HepG2 (cell line): ENCODE measurements around the gene TMEM86B. TPM values are rescaled to one million over a fixed set of nuclear protein-coding genes. Genes with fewer than 3 reads are reported as not detected.

Source experiments
- ATAC-seq: fragments of 200-7000 bp; cut with Tn5 transposase; 3 replicates; pipeline ENCODE4 v1.9.1; 2020; ENCODE audit warnings: mild to moderate bottlenecking, moderate library complexity
- BruUV-seq: library from RNA; stranded (reverse); fragments of 400-500 nt; replicated peaks from 2 replicates; lab custom pipeline; 2021; lab: Mats Ljungman, UMichigan
- CTCF ChIA-PET: fragments of 300-600 bp; formaldehyde crosslinking; extraction: SDS; loops from one replicate; lab custom pipeline; 2021; ENCODE audit warnings: low total read pairs, inconsistent platforms, low intra/inter-chr PET ratio; lab: Yijun Ruan, JAX
- POLR2A ChIA-PET: fragments of 350-600 bp; sonication (Branson Sonifier 250); formaldehyde crosslinking; loops from one replicate; lab custom pipeline; 2020; ENCODE audit warnings: antibody characterized with exemption, inconsistent platforms; lab: Yijun Ruan, JAX
- DNase-seq: peaks from one replicate; pipeline ENCODE4 v3.0.0-alpha.2; 2015; ENCODE audit warnings: low spot score
- FAIRE-seq: peaks from 3 replicates; lab custom pipeline; 2011; peaks lifted over from hg19 to GRCh38; lab: Jason Lieb, UNC
- H2AFZ ChIP-seq: one replicate; pipeline ENCODE4 v1.6.1; 2011; ENCODE audit warnings: low read length, inconsistent platforms
- H3K27ac ChIP-seq: fragments of 300-600 bp; 3 replicates; pipeline ENCODE4 v1.8.0; 2011; ENCODE audit warnings: mixed run types, mild to moderate bottlenecking, mixed read lengths, low read length, inconsistent platforms; ENCODE audit not compliant: insufficient read depth; ENCODE audit errors: extremely low read length
- H3K27me3 ChIP-seq, 2 experiments: fragments of 200-600 bp in 1 of 2; 2 replicates in 1 of 2; 3 replicates in 1 of 2; pipeline versions ENCODE4 v1.6.0 to v1.8.0; 2011; ENCODE audit warnings: low read length in 2 of 2, mild to moderate bottlenecking in 2 of 2, moderate library complexity in 2 of 2, inconsistent platforms in 1 of 2; ENCODE audit not compliant: insufficient read depth in 2 of 2, control insufficient read depth in 1 of 2
- H3K36me3 ChIP-seq, 2 experiments: fragments of 200-600 bp in 1 of 2; replicated peaks in 1 of 2; 2 replicates in 1 of 2; 3 replicates in 1 of 2; pipeline versions ENCODE4 v1.5.1 to v1.8.0; 2011; ENCODE audit warnings: low read length in 2 of 2, inconsistent platforms in 1 of 2; ENCODE audit not compliant: insufficient read depth in 2 of 2, control insufficient read depth in 1 of 2
- H3K4me1 ChIP-seq: 2 replicates; pipeline ENCODE4 v1.5.1; 2012; ENCODE audit warnings: low read length, inconsistent platforms; ENCODE audit not compliant: insufficient read depth
- H3K4me2 ChIP-seq: 2 replicates; pipeline ENCODE4 v1.6.0; 2011; ENCODE audit warnings: low read depth, low read length, inconsistent platforms
- H3K4me3 ChIP-seq, 3 experiments: fragments of 200-600 bp in 1 of 3; sonication (generic), shearing (Covaris generic) in 1 of 3; replicated peaks in 1 of 3; 2 replicates each; pipeline ENCODE4 v1.5.1; 2011 to 2016; ENCODE audit warnings: low read length in 3 of 3, inconsistent platforms in 2 of 3, low read depth in 2 of 3, mild to moderate bottlenecking in 2 of 3, control low read depth in 1 of 3, mixed read lengths in 1 of 3; ENCODE audit not compliant: insufficient read depth in 1 of 3
- H3K79me2 ChIP-seq: one replicate; pipeline ENCODE4 v1.6.1; 2011; ENCODE audit warnings: low read length, inconsistent platforms; ENCODE audit not compliant: insufficient read depth
- H3K9ac ChIP-seq: 2 replicates; pipeline ENCODE4 v1.6.0; 2011; ENCODE audit warnings: mild to moderate bottlenecking, low read depth, low read length, inconsistent platforms; ENCODE audit not compliant: insufficient read depth
- H3K9me3 ChIP-seq: 2 replicates; pipeline ENCODE4 v1.5.1; 2012; ENCODE audit warnings: mild to moderate bottlenecking, low read length
- H4K20me1 ChIP-seq: 2 replicates; pipeline ENCODE4 v1.6.0; 2011; ENCODE audit warnings: inconsistent platforms, mild to moderate bottlenecking, low read length, moderate library complexity; ENCODE audit not compliant: insufficient read depth
- ARNT2 ChIP-seq: sonication (generic); formaldehyde crosslinking; IDR thresholded peaks from 2 replicates; pipeline ENCODE4 v1.8.0; 2022; ENCODE audit warnings: mild to moderate bottlenecking, low read depth, missing genetic modification reagents, moderate library complexity
- EHMT2 ChIP-seq: fragments of 200-600 bp; sonication (generic); IDR thresholded peaks from 2 replicates; pipeline ENCODE4 v1.7.0; 2017; ENCODE audit warnings: antibody characterized with exemption, low read depth, low read length, borderline replicate concordance
- EP300 ChIP-seq, 3 experiments: sonication (generic) in 1 of 3; formaldehyde crosslinking in 1 of 3; IDR thresholded peaks; 2 replicates each; pipeline versions ENCODE4 v1.5.1 to v1.6.1; 2011 to 2020; ENCODE audit warnings: low read depth in 2 of 3, low read length in 2 of 3, borderline replicate concordance in 1 of 3, improper control_type of control experiment in 1 of 3, mild to moderate bottlenecking in 1 of 3, missing genetic modification reagents in 1 of 3, moderate library complexity in 1 of 3
- FOXP4 ChIP-seq: sonication (generic); formaldehyde crosslinking; IDR thresholded peaks from 2 replicates; pipeline ENCODE4 v1.4.0; 2020; ENCODE audit warnings: missing genetic modification reagents
- KDM6A ChIP-seq: IDR thresholded peaks from 2 replicates; pipeline ENCODE4 v1.6.1; 2016; ENCODE audit warnings: low read depth
- MXD4 ChIP-seq: IDR thresholded peaks from 2 replicates; pipeline ENCODE4 v1.6.1; 2016; ENCODE audit warnings: mild to moderate bottlenecking, missing biosample characterization, missing genetic modification reagents
- NFYC ChIP-seq: IDR thresholded peaks from 2 replicates; pipeline ENCODE4 v1.6.1; 2016; ENCODE audit warnings: missing genetic modification reagents, missing compliant biosample characterization
- REST ChIP-seq, 2 experiments: IDR thresholded peaks; 2 replicates each; pipeline ENCODE4 v1.6.1; 2011 to 2012; ENCODE audit warnings: low read length in 2 of 2, borderline replicate concordance in 1 of 2, low read depth in 1 of 2, mild to moderate bottlenecking in 1 of 2, moderate library complexity in 1 of 2
- RFX5 ChIP-seq: IDR thresholded peaks from 2 replicates; pipeline ENCODE4 v1.6.1; 2011; ENCODE audit warnings: low read depth, low read length, improper control_type of control experiment
- RXRB ChIP-seq: IDR thresholded peaks from 2 replicates; pipeline ENCODE4 v1.6.1; 2016; ENCODE audit warnings: borderline replicate concordance, missing genetic modification reagents, missing compliant biosample characterization
- ZBTB21 ChIP-seq: sonication (generic); formaldehyde crosslinking; IDR thresholded peaks from 2 replicates; pipeline ENCODE4 v1.4.0; 2020; ENCODE audit warnings: missing genetic modification reagents
- ZNF180 ChIP-seq: sonication (generic); formaldehyde crosslinking; IDR thresholded peaks from 2 replicates; pipeline ENCODE4 v1.4.0; 2020; ENCODE audit warnings: low read depth, missing genetic modification reagents, borderline replicate concordance
- ZNF441 ChIP-seq: sonication (generic); formaldehyde crosslinking; IDR thresholded peaks from 2 replicates; pipeline ENCODE4 v1.7.0; 2021; ENCODE audit warnings: missing genetic modification reagents, borderline replicate concordance
- WGBS: methylation state at CpG from one replicate; pipeline ENCODE4 v1.1.6; 2017; ENCODE audit warnings: low lambda C conversion rate; 5-methylcytosine and 5-hydroxymethylcytosine counted together
- in situ Hi-C: cut with HindIII; loops from 2 replicates; pipeline ENCODE4 v1.10.0; 2017; ENCODE audit warnings: low pct_unique_long_range_greater_than_20kb; ENCODE audit not compliant: extremely low pct_ligation_motif_present
- intact Hi-C: fragments of 100-400 bp; cut with micrococcal nuclease; formaldehyde crosslinking; loops from one replicate; pipeline ENCODE4 v1.10.0; 2022; ENCODE audit not compliant: unreplicated experiment
- polyA plus RNA-seq, 8 experiments: library from polyadenylated mRNA; depleted of rRNA in 3 of 8; stranded (reverse) in 7 of 8; unstranded in 1 of 8; fragments of >200 nt; fragmentation: Illumina TruSeq in 4 of 8; extraction: Trizol in 4 of 8; gene quantifications; 2 replicates each; pipeline versions ENCODE4 v1.2.1 to v1.2.3, GENCODE V29; 2011 to 2016; ENCODE audit warnings: low read depth in 4 of 8, missing spikeins in 1 of 8, mixed read lengths in 1 of 8; ENCODE audit not compliant: insufficient read depth in 1 of 8
- total RNA-seq, 5 experiments: library from RNA; depleted of rRNA; stranded (reverse); fragments of >200 nt; fragmentation: Illumina TruSeq; extraction: Trizol; gene quantifications; 2 replicates each; pipeline ENCODE4 v1.2.3, GENCODE V29; 2016; ENCODE audit warnings: low read depth in 1 of 5

The TMEM86B gene
- total and polyA plus RNA-seq, 2 of the 13 experiments (the other 11 are each of a cell fraction or from before 2014, with no cell fraction given): 7.7 to 9.6 TPM

GRCh38 chr19:55220525-55220924, 8.0 kb downstream of the TMEM86B start:
- POLR2A ChIA-PET: interaction anchor here (0.8 to 1.2 kb wide), 2 partner anchors 11 to 187 kb away, joined by 3 read pairs; partner anchors contain the start of genes PTPRH and UBE2S
- no TSS peak for BruUV-seq
- 89% methylated on average over 8 of the region's 9 CpGs for WGBS
- TF ChIP-seq RXRB (CRISPR knock-in tag) (no peak), ZBTB21 (no peak), MXD4 (no peak), ZNF441 (CRISPR knock-in tag) (no peak), KDM6A (CRISPR knock-in tag) (no peak), ZNF180 (CRISPR knock-in tag) (no peak), ARNT2 (no peak), EHMT2 (peak; percentile 40; the same call in 1 of the 2 replicates), FOXP4 (CRISPR knock-in tag) (no peak), REST (IDR thresholded peaks at IDR 0.05; ENCODE audit: borderline replicate concordance in 1 of 2, low read depth in 1 of 2, low read length in 2 of 2) (peak; percentile 66 to 93), NFYC (CRISPR knock-in tag) (no peak), RFX5 (no peak), EP300 (IDR thresholded peaks at IDR 0.05; ENCODE audit: low read depth in 2 of 2, low read length in 2 of 2) (no peak), EP300 (CRISPR knock-in tag; IDR thresholded peaks at IDR 0.05; ENCODE audit: borderline replicate concordance) (no peak)

More at GRCh38 chr19:55220525-55220924, 8.0 kb downstream of the TMEM86B start:
- Histone ChIP-seq H3K9me3 (no peaks in the 10 kb centered on the region), H3K79me2 (no peaks in the 10 kb centered on the region), H3K9ac (no peak overlapping the region), H3K4me3 (no peak overlapping the region), H3K4me1 (peaks cover 24% of the 10 kb centered on the region), H4K20me1 (no peaks in the 10 kb centered on the region), H3K4me2 (no peak overlapping the region), H2AFZ (no peak overlapping the region), H3K27me3 (no peaks in the 10 kb centered on the region), H3K27ac (no peak overlapping the region), H3K36me3 (peaks cover 0 to 1% of the 10 kb centered on the region in 2 experiments; a peak in 1 of 5 replicates)
- CTCF ChIA-PET: no interaction called here
- no peak for FAIRE-seq
- no peak for DNase-seq
- intact Hi-C loops: no loop called here
- no peak for ATAC-seq
- in situ Hi-C loops: loop anchor here (5.0 kb wide), 1 partner anchor 37 kb away; the partner anchor contains the start of gene PPP6R1
